PFSK-1 (cell line): ENCODE data around the gene VPS29.

Experiments used
- FOXP2 ChIP-seq: optimal IDR thresholded peaks from 2 replicates; pipeline ENCODE3; 2011; ENCODE audit warnings: borderline replicate concordance, control low read depth, inconsistent platforms; ENCODE audit not compliant: insufficient read depth; ENCODE audit errors: extremely low read length, extremely low read depth
- POLR2AphosphoS5 ChIP-seq: IDR thresholded peaks from 2 replicates; pipeline ENCODE4 v1.6.1; 2012; ENCODE audit warnings: low read depth, mild to moderate bottlenecking, control low read depth, low read length, moderate library complexity
- REST ChIP-seq, 2 experiments: IDR thresholded peaks; 2 replicates each; pipeline versions ENCODE4 v1.6.1 to v1.8.0; 2011 to 2012; ENCODE audit warnings: low read depth in 2 of 2, low read length in 2 of 2, control low read depth in 1 of 2, inconsistent platforms in 1 of 2, mild to moderate bottlenecking in 1 of 2, moderate library complexity in 1 of 2; ENCODE audit not compliant: insufficient read depth in 1 of 2
- SIN3A ChIP-seq: IDR thresholded peaks from 2 replicates; pipeline ENCODE4 v1.6.1; 2012; ENCODE audit warnings: mild to moderate bottlenecking, low read length, moderate library complexity, borderline replicate concordance; ENCODE audit not compliant: insufficient read depth
- TAF1 ChIP-seq: IDR thresholded peaks from 2 replicates; pipeline ENCODE4 v1.6.1; 2012; ENCODE audit warnings: low read length, control low read depth, borderline replicate concordance; ENCODE audit not compliant: insufficient read depth

- TF ChIP-seq POLR2AphosphoS5 (no peak), REST (IDR thresholded peaks at IDR 0.05; ENCODE audit: insufficient read depth in 1 of 2, low read depth in 2 of 2, low read length in 2 of 2) (no peak), SIN3A (no peak), TAF1 (no peak), FOXP2 (no peak)
These were observed 26.5 kb downstream of the VPS29 start for GRCh38 chr12:110475426-110475825.
